ENCODE results near the gene KAZALD1.

DNA sequence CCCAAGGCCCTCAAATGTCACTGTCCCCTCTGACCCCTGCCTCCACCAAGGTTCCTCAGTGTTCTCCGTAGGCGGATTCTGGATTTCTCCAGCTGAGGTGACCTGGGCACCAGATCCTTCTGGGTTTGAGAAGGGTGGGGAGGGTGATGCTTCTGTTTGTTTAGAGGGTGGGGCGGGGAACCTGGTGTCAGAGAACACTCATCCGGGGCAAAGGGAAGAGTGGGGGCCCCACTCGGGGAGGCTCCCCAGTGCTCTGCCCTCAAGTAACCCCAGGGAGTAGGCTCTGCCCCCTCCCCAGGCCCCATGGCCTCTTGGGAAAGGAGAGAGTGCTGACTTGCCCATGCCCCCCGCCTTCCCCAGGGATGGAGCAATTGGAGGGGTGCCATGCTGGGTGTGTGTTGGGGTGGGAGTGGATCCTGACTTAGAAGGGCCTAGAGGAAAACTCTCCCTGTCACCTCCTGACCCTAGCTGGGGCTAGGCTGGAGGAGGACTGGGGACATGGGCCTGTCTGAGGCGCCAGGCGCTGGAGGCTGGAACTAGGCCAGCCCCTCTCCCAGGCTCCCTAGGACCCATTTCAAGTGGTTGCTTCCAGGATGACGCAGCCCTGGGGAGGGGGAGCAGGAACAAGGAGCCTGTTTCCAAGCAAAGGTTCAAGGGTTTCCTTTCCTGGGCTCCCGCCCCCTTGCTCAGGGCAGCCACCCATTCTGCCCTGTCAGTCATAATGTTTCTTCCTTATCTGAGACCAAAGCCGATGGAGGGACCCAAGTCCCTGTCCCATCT is 27.9 kb downstream of the KAZALD1 start:
- TF ChIP-seq, protein P1, sequence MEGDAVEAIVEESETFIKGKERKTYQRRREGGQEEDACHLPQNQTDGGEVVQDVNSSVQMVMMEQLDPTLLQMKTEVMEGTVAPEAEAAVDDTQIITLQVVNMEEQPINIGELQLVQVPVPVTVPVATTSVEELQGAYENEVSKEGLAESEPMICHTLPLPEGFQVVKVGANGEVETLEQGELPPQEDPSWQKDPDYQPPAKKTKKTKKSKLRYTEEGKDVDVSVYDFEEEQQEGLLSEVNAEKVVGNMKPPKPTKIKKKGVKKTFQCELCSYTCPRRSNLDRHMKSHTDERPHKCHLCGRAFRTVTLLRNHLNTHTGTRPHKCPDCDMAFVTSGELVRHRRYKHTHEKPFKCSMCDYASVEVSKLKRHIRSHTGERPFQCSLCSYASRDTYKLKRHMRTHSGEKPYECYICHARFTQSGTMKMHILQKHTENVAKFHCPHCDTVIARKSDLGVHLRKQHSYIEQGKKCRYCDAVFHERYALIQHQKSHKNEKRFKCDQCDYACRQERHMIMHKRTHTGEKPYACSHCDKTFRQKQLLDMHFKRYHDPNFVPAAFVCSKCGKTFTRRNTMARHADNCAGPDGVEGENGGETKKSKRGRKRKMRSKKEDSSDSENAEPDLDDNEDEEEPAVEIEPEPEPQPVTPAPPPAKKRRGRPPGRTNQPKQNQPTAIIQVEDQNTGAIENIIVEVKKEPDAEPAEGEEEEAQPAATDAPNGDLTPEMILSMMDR (IDR thresholded peaks at IDR 0.05), result no peak
- no peak for TF ChIP-seq POLR2A (IDR thresholded peaks at IDR 0.05)
